Measurements from ENCODE around the gene C11orf16. TPM values are rescaled to one million over a fixed set of nuclear protein-coding genes. Genes with fewer than 3 reads are reported as not detected.
"Not testable (repeated sequence)": the region's sequence is repeated elsewhere in the genome, so short reads cannot be mapped to it uniquely, and the experiment has no call there.

The C11orf16 gene, protein sequence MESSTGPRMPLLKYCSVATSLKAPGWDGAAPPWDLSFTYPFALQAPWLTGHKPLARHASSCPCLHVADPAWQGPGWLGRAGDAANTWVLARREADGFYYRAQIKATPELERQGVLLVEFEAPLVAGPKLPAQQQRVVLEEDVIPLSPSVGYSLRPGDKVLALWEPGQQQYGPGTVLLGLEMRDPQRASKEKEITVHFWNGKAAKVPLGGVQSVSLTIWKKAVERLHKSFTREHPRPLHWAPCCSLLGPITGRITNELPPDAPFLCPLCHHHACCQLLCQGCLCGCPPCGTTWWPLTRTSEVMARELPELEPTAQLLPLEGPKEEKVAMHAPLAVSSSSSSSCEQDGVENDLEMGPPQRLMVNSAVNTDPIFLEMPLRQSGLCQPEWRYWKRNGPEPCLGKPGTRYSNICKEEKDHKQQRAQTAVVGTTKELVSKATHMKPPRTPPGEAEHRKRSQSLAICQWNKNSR
- total RNA-seq: not detected in 2 replicates

DNA sequence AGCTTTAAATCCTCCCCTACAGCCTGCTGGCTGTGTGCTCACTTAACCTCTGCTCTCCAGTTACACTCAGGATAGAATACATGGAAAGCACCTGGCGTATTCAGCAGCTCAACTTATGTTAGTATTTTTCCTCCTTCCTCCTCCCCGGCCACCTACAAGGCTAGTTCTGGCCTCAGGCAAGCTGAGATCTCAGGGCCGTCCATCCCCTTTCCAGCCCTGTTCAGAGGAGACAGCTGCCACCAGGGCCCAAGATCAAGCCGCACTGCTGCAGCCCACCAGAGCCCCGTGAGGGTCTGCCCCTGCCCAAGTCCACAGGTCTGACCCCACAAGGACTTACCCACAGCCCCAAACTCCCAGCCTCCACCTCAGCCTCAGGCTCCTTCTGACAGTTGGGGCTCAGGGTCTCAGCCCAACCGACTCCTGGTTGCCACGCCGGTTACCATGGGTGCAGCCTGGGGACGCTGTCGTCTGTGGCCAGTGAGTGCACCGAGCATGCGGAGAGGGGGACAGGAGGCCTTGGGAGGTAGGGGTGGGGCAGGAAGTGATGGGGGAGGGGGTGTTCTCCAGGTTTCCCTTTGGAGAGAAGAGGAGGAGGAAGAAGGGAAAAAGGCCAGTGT is at the start of gene C11orf16:
TSS of gene C11orf16 (minus strand) at position 384 of the 617 bp plus-strand sequence. CDS start 639 bp downstream, outside the sequence.
- ChIA-PET POLR2A (no interaction called here), CTCF (no interaction called here)
- DNase-seq (no peak), ATAC-seq (ENCODE audit: low read depth) (no peak)
- peaks cover 4% of the 10 kb centered on the region for H3K4me1 Mint-ChIP-seq
- no peak within 1 kb of the TSS for H3K4me3 Mint-ChIP-seq
- TF ChIP-seq, protein P1, sequence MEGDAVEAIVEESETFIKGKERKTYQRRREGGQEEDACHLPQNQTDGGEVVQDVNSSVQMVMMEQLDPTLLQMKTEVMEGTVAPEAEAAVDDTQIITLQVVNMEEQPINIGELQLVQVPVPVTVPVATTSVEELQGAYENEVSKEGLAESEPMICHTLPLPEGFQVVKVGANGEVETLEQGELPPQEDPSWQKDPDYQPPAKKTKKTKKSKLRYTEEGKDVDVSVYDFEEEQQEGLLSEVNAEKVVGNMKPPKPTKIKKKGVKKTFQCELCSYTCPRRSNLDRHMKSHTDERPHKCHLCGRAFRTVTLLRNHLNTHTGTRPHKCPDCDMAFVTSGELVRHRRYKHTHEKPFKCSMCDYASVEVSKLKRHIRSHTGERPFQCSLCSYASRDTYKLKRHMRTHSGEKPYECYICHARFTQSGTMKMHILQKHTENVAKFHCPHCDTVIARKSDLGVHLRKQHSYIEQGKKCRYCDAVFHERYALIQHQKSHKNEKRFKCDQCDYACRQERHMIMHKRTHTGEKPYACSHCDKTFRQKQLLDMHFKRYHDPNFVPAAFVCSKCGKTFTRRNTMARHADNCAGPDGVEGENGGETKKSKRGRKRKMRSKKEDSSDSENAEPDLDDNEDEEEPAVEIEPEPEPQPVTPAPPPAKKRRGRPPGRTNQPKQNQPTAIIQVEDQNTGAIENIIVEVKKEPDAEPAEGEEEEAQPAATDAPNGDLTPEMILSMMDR (IDR thresholded peaks at IDR 0.05): no peak
- no peaks in the 10 kb centered on the region for H3K36me3 Mint-ChIP-seq (ENCODE audit: low read depth)
- intact Hi-C loops (cut with micrococcal nuclease): no loop called here
- no peak within 1 kb of the TSS for H3K27ac Mint-ChIP-seq
- no peaks in the 10 kb centered on the region for H3K9me3 Mint-ChIP-seq
- H3K27me3 Mint-ChIP-seq: no peaks in the 10 kb centered on the region

DNA sequence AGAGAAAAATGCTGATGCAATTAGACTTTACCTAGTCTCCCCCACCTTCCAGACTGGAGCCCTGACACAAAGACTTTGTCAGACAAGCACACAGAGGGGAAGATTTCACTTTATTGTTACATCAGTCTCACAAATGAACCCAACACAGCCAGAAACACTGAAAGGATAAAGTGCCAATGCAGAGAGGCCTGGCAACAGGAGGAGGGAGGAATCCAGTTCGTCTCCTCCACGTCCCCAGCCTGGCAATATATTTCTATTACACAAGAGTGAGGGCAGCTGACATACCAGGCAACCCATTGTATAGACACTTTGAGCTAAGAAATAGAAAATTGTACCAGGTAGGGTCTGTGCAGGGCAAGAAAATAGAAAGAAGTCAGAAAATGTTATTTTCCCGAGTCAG is 47.7 kb upstream of the C11orf16 start:
- no peaks in the 10 kb centered on the region for H3K9me3 Mint-ChIP-seq
- DNase-seq: no peak
- no peak overlapping the region for H3K27ac Mint-ChIP-seq
- no peak overlapping the region for H3K4me3 Mint-ChIP-seq
- peaks cover 2% of the 10 kb centered on the region for H3K27me3 Mint-ChIP-seq
- intact Hi-C loops (cut with micrococcal nuclease): no loop called here
- ChIA-PET CTCF (interaction anchor here (0.6 kb wide), 1 partner anchor 554 kb away, joined by 3 read pairs; no protein-coding TSS in a partner anchor), POLR2A (no interaction called here)
- H3K4me1 Mint-ChIP-seq: no peaks in the 10 kb centered on the region
- TF ChIP-seq, protein P1 (IDR thresholded peaks at IDR 0.05): no peak
- no peaks in the 10 kb centered on the region for H3K36me3 Mint-ChIP-seq (ENCODE audit: low read depth)
- no peak for ATAC-seq (ENCODE audit: low read depth)

GRCh38 chr11:8979365-8979764 is 46.6 kb upstream of the C11orf16 start:
- H3K4me1 Mint-ChIP-seq; H3K27ac Mint-ChIP-seq; H3K27me3 Mint-ChIP-seq; CTCF ChIA-PET; DNase-seq; POLR2A ChIA-PET; ATAC-seq (ENCODE audit: low read depth); H3K36me3 Mint-ChIP-seq (ENCODE audit: low read depth); H3K4me3 Mint-ChIP-seq; intact Hi-C loops (cut with micrococcal nuclease); H3K9me3 Mint-ChIP-seq: not testable (repeated sequence)

- intact Hi-C loops (cut with micrococcal nuclease): no loop called here
- H3K36me3 Mint-ChIP-seq (ENCODE audit: low read depth): no peaks in the 10 kb centered on the region
- H3K27ac Mint-ChIP-seq: no peak overlapping the region
- H3K9me3 Mint-ChIP-seq: no peaks in the 10 kb centered on the region
- no peak for DNase-seq
- no peak for ATAC-seq (ENCODE audit: low read depth)
- TF ChIP-seq, protein P1 (IDR thresholded peaks at IDR 0.05): no peak
- no peaks in the 10 kb centered on the region for H3K27me3 Mint-ChIP-seq
- POLR2A ChIA-PET: no interaction called here
- CTCF ChIA-PET: no interaction called here
- no peak overlapping the region for H3K4me3 Mint-ChIP-seq
- H3K4me1 Mint-ChIP-seq: no peaks in the 10 kb centered on the region
These were observed 40.4 kb upstream of the C11orf16 start for GRCh38 chr11:8973121-8973520.

- DNase-seq (no peak), ATAC-seq (ENCODE audit: low read depth) (no peak)
- no peak overlapping the region for H3K4me3 Mint-ChIP-seq
- no peaks in the 10 kb centered on the region for H3K27me3 Mint-ChIP-seq
- no peak overlapping the region for H3K27ac Mint-ChIP-seq
- no peaks in the 10 kb centered on the region for H3K9me3 Mint-ChIP-seq
- ChIA-PET CTCF (no interaction called here), POLR2A (no interaction called here)
- intact Hi-C loops (cut with micrococcal nuclease): no loop called here
- no peaks in the 10 kb centered on the region for H3K4me1 Mint-ChIP-seq
- TF ChIP-seq, protein P1 (IDR thresholded peaks at IDR 0.05): no peak
- no peaks in the 10 kb centered on the region for H3K36me3 Mint-ChIP-seq (ENCODE audit: low read depth)
These were observed 39.2 kb upstream of the C11orf16 start for GRCh38 chr11:8971924-8972316.
